ACC112 (cell line): ENCODE data around the gene REPIN1.
A peak's percentile ranks its signal among the peaks of the same experiment; 100 is the strongest.

Experiments used
- H2AFZ ChIP-seq: fragments of 200-600 bp; sonication (generic); one replicate; pipeline ENCODE4 v1.6.0; 2017; ENCODE audit warnings: antibody characterized with exemption, low read length; ENCODE audit not compliant: unreplicated experiment
- H3K27ac ChIP-seq: fragments of 200-600 bp; sonication (generic); 2 replicates; pipeline ENCODE4 v1.5.1; 2014; ENCODE audit warnings: low read depth, mild to moderate bottlenecking, antibody characterized with exemption, low read length, moderate library complexity
- H3K27me3 ChIP-seq: fragments of 200-600 bp; sonication (generic); 2 replicates; pipeline ENCODE4 v1.6.1; 2014; ENCODE audit warnings: mild to moderate bottlenecking, antibody characterized with exemption, low read length, moderate library complexity, mixed read lengths; ENCODE audit not compliant: insufficient read depth
- H3K36me3 ChIP-seq: fragments of 200-600 bp; sonication (generic); 2 replicates; pipeline ENCODE4 v1.6.1; 2016; ENCODE audit warnings: mild to moderate bottlenecking, antibody characterized with exemption, low read length, moderate library complexity, mixed read lengths; ENCODE audit not compliant: insufficient read depth
- H3K4me1 ChIP-seq: fragments of 200-600 bp; sonication (generic); one replicate; pipeline ENCODE4 v1.6.1; 2016; ENCODE audit warnings: low read length, mixed read lengths; ENCODE audit not compliant: insufficient read depth, unreplicated experiment, control insufficient read depth
- H3K4me3 ChIP-seq: fragments of 200-600 bp; sonication (generic); 2 replicates; pipeline ENCODE4 v1.5.1; 2014; ENCODE audit warnings: mild to moderate bottlenecking, low read depth, low read length
- H3K79me2 ChIP-seq: fragments of 200-600 bp; sonication (generic); one replicate; pipeline ENCODE4 v1.6.0; 2016; ENCODE audit warnings: low read length; ENCODE audit not compliant: control insufficient read depth, unreplicated experiment, insufficient read depth

Gene REPIN1

GRCh38 chr7:150368096-150368883 lies at the start of gene REPIN1:
Gene REPIN1, plus strand, starts transcription at chr7:150368822. Its CDS starts 890 bp downstream, at chr7:150369712.
- no peaks in the 10 kb centered on the region for H3K36me3 ChIP-seq
- peak within 1 kb of the TSS; percentile 58 for H3K27ac ChIP-seq
- peak within 1 kb of the TSS; percentile 76 for H2AFZ ChIP-seq
- peak within 1 kb of the TSS; percentile 94 for H3K4me3 ChIP-seq
- peaks cover 10% of the 10 kb centered on the region for H3K4me1 ChIP-seq
- H3K27me3 ChIP-seq: no peaks in the 10 kb centered on the region
- peaks cover 28% of the 10 kb centered on the region for H3K79me2 ChIP-seq

GRCh38 chr7:150321788-150322113 lies 46.9 kb upstream of the REPIN1 start:
- Histone ChIP-seq H3K27me3 (peaks cover 11% of the 10 kb centered on the region), H3K36me3 (no peaks in the 10 kb centered on the region), H2AFZ (no peak overlapping the region), H3K79me2 (no peaks in the 10 kb centered on the region), H3K4me1 (no peaks in the 10 kb centered on the region), H3K27ac (no peak overlapping the region), H3K4me3 (no peak overlapping the region)

- Histone ChIP-seq H2AFZ (no peak overlapping the region), H3K27ac (no peak overlapping the region), H3K27me3 (peaks cover 11% of the 10 kb centered on the region), H3K36me3 (no peaks in the 10 kb centered on the region), H3K4me1 (no peaks in the 10 kb centered on the region), H3K79me2 (no peaks in the 10 kb centered on the region), H3K4me3 (no peak overlapping the region)
Measured at GRCh38 chr7:150322114-150322832, 46.3 kb upstream of the REPIN1 start.

GRCh38 chr7:150322833-150323681 lies 45.6 kb upstream of the REPIN1 start, which contains the start of the genes ACTR3C and LRRC61:
Gene ACTR3C, minus strand, starts transcription at chr7:150323545. Its CDS starts 28,249 bp downstream, at chr7:150295296.
Gene LRRC61, plus strand, starts transcription at chr7:150323355. Its CDS starts 13,507 bp downstream, at chr7:150336862.
- no peak within 1 kb of the TSS for H3K4me3 ChIP-seq
- H3K79me2 ChIP-seq: no peaks in the 10 kb centered on the region
- peaks cover 11% of the 10 kb centered on the region for H3K27me3 ChIP-seq
- no peaks in the 10 kb centered on the region for H3K36me3 ChIP-seq
- no peak within 1 kb of the TSS for H3K27ac ChIP-seq
- H2AFZ ChIP-seq: no peak within 1 kb of the TSS
- no peaks in the 10 kb centered on the region for H3K4me1 ChIP-seq

GRCh38 chr7:150323682-150324372 lies 44.8 kb upstream of the REPIN1 start:
- no peaks in the 10 kb centered on the region for H3K4me1 ChIP-seq
- no peak overlapping the region for H3K27ac ChIP-seq
- no peaks in the 10 kb centered on the region for H3K36me3 ChIP-seq
- no peaks in the 10 kb centered on the region for H3K79me2 ChIP-seq
- no peak overlapping the region for H2AFZ ChIP-seq
- H3K27me3 ChIP-seq: peaks cover 11% of the 10 kb centered on the region
- no peak overlapping the region for H3K4me3 ChIP-seq

GRCh38 chr7:150324373-150324961 lies 44.2 kb upstream of the REPIN1 start:
- H3K4me1 ChIP-seq: no peaks in the 10 kb centered on the region
- H2AFZ ChIP-seq: no peak overlapping the region
- no peaks in the 10 kb centered on the region for H3K36me3 ChIP-seq
- H3K27me3 ChIP-seq: peaks cover 11% of the 10 kb centered on the region
- no peaks in the 10 kb centered on the region for H3K79me2 ChIP-seq
- H3K4me3 ChIP-seq: no peak overlapping the region
- no peak overlapping the region for H3K27ac ChIP-seq

GRCh38 chr7:150325110-150325611 lies 43.5 kb upstream of the REPIN1 start:
- peaks cover 11% of the 10 kb centered on the region for H3K27me3 ChIP-seq
- H3K36me3 ChIP-seq: no peaks in the 10 kb centered on the region
- no peaks in the 10 kb centered on the region for H3K4me1 ChIP-seq
- no peak overlapping the region for H3K4me3 ChIP-seq
- H2AFZ ChIP-seq: no peak overlapping the region
- no peak overlapping the region for H3K27ac ChIP-seq
- no peaks in the 10 kb centered on the region for H3K79me2 ChIP-seq

GRCh38 chr7:150325901-150326300 lies 42.7 kb upstream of the REPIN1 start:
- no peaks in the 10 kb centered on the region for H3K79me2 ChIP-seq
- no peaks in the 10 kb centered on the region for H3K36me3 ChIP-seq

GRCh38 chr7:150326657-150327268 lies 41.9 kb upstream of the REPIN1 start:
- Histone ChIP-seq H3K4me3 (no peak overlapping the region), H3K27me3 (peaks cover 11% of the 10 kb centered on the region), H3K79me2 (no peaks in the 10 kb centered on the region), H3K27ac (no peak overlapping the region), H2AFZ (no peak overlapping the region), H3K4me1 (no peaks in the 10 kb centered on the region), H3K36me3 (no peaks in the 10 kb centered on the region)

More at GRCh38 chr7:150325901-150326300, 42.7 kb upstream of the REPIN1 start:
- Histone ChIP-seq H3K27me3 (peaks cover 11% of the 10 kb centered on the region), H3K27ac (no peak overlapping the region), H2AFZ (no peak overlapping the region), H3K4me1 (no peaks in the 10 kb centered on the region), H3K4me3 (no peak overlapping the region)
